WTC11 (cell line): ENCODE measurements around the gene TAF4.

Experiments used
- CREB1 ChIP-seq: sonication (generic); formaldehyde crosslinking; IDR thresholded peaks from 2 replicates; pipeline ENCODE4 v1.8.0; 2023; ENCODE audit warnings: mild to moderate bottlenecking, missing genetic modification reagents
- IRF2 ChIP-seq: sonication (generic); formaldehyde crosslinking; IDR thresholded peaks from 2 replicates; pipeline ENCODE4 v1.8.0; 2022; ENCODE audit warnings: low read depth, missing genetic modification reagents, borderline replicate concordance
- NR2C2 ChIP-seq: sonication (generic); formaldehyde crosslinking; IDR thresholded peaks from 2 replicates; pipeline ENCODE4 v1.8.0; 2022; ENCODE audit warnings: mild to moderate bottlenecking, missing genetic modification reagents
- TCF7 ChIP-seq: sonication (generic); formaldehyde crosslinking; IDR thresholded peaks from 2 replicates; pipeline ENCODE4 v1.8.0; 2022; ENCODE audit warnings: mild to moderate bottlenecking, low read depth, missing genetic modification reagents, moderate library complexity
- TF ChIP-seq, protein P1 (sequence below): fragments of 250-450 bp; sonication (Bioruptor Pico); IDR thresholded peaks from 2 replicates; pipeline ENCODE4 v1.9.0; 2021; ENCODE audit warnings: mild to moderate bottlenecking, borderline replicate concordance
- TF ChIP-seq, protein P2 (sequence below): sonication (generic); formaldehyde crosslinking; IDR thresholded peaks from 2 replicates; pipeline ENCODE4 v1.8.0; 2022; ENCODE audit warnings: mild to moderate bottlenecking, missing genetic modification reagents
- TF ChIP-seq, protein P3 (sequence below): fragments of 200-600 bp; IDR thresholded peaks from 2 replicates; pipeline ENCODE4 v1.8.0; 2022; ENCODE audit warnings: antibody characterized with exemption
- TF ChIP-seq, protein P4 (sequence below): sonication (generic); formaldehyde crosslinking; IDR thresholded peaks from 2 replicates; pipeline ENCODE4 v1.8.0; 2022; ENCODE audit warnings: mild to moderate bottlenecking, missing genetic modification reagents
- TF ChIP-seq, protein P5 (sequence below): fragments of 250-450 bp; sonication (Bioruptor Pico); IDR thresholded peaks from 2 replicates; pipeline ENCODE4 v1.9.0; 2021; ENCODE audit warnings: moderate library complexity, mild to moderate bottlenecking, inconsistent platforms, borderline replicate concordance
- TF ChIP-seq, protein P6 (sequence below): sonication (generic); formaldehyde crosslinking; IDR thresholded peaks from 2 replicates; pipeline ENCODE4 v1.8.1; 2023; ENCODE audit warnings: mild to moderate bottlenecking, missing genetic modification reagents
- TF ChIP-seq, protein P7 (sequence below): sonication (generic); formaldehyde crosslinking; IDR thresholded peaks from 2 replicates; pipeline ENCODE4 v1.8.1; 2022; ENCODE audit warnings: mild to moderate bottlenecking, missing genetic modification reagents, moderate library complexity, borderline replicate concordance
- TF ChIP-seq, protein P8 (sequence below): sonication (generic); formaldehyde crosslinking; IDR thresholded peaks from 2 replicates; pipeline ENCODE4 v1.8.1; 2023; ENCODE audit warnings: mild to moderate bottlenecking, missing genetic modification reagents, moderate library complexity

DNA sequence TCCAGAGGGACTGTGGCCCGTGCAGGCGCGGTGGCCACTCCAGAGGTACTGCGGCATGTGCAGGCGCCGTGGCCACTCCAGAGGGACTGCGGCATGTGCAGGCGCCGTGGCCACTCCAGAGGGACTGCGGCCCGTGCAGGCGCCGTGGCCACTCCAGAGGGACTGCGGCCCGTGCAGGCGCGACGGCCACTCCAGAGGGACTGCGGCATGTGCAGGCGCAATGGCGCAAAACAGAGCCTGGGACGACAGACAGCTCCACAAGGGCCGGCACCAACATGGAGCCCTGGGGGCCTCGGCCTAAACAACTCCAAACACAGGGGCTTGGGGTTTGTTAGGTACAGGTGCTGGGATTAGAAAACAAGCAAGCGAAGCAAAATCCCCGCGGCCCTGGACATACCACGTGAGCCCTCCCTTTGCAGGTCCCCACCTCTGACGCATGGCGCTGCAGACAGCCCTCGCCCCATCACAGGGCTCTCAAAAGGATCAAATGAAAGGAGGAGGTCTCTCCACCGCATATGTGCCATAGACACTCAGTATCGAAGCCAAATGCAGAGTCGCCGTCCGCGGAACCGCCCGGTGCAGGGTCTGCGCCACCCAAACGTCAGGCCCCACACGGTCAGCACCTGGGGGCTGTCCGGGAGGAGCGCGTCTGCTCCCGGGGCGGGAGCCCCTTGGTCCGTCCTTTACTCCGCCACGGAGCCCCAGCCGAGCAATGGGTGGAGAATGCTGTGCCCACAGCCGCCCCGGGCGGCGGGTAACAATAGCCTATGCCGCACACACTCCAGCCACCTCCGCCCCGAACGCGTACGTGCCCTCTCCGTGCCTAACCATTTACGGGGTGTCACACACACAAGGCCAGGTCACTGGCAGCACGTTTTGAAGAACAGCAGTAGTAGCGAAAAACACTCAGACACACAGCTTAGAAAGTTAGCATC is 85.7 kb downstream of the TAF4 start:
- TF ChIP-seq, protein P1, sequence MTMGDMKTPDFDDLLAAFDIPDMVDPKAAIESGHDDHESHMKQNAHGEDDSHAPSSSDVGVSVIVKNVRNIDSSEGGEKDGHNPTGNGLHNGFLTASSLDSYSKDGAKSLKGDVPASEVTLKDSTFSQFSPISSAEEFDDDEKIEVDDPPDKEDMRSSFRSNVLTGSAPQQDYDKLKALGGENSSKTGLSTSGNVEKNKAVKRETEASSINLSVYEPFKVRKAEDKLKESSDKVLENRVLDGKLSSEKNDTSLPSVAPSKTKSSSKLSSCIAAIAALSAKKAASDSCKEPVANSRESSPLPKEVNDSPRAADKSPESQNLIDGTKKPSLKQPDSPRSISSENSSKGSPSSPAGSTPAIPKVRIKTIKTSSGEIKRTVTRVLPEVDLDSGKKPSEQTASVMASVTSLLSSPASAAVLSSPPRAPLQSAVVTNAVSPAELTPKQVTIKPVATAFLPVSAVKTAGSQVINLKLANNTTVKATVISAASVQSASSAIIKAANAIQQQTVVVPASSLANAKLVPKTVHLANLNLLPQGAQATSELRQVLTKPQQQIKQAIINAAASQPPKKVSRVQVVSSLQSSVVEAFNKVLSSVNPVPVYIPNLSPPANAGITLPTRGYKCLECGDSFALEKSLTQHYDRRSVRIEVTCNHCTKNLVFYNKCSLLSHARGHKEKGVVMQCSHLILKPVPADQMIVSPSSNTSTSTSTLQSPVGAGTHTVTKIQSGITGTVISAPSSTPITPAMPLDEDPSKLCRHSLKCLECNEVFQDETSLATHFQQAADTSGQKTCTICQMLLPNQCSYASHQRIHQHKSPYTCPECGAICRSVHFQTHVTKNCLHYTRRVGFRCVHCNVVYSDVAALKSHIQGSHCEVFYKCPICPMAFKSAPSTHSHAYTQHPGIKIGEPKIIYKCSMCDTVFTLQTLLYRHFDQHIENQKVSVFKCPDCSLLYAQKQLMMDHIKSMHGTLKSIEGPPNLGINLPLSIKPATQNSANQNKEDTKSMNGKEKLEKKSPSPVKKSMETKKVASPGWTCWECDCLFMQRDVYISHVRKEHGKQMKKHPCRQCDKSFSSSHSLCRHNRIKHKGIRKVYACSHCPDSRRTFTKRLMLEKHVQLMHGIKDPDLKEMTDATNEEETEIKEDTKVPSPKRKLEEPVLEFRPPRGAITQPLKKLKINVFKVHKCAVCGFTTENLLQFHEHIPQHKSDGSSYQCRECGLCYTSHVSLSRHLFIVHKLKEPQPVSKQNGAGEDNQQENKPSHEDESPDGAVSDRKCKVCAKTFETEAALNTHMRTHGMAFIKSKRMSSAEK (CRISPR knock-in tag) = no peak
- TF ChIP-seq, protein P2, sequence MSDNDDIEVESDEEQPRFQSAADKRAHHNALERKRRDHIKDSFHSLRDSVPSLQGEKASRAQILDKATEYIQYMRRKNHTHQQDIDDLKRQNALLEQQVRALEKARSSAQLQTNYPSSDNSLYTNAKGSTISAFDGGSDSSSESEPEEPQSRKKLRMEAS (CRISPR knock-in tag) = no peak
- TF ChIP-seq, protein P3, sequence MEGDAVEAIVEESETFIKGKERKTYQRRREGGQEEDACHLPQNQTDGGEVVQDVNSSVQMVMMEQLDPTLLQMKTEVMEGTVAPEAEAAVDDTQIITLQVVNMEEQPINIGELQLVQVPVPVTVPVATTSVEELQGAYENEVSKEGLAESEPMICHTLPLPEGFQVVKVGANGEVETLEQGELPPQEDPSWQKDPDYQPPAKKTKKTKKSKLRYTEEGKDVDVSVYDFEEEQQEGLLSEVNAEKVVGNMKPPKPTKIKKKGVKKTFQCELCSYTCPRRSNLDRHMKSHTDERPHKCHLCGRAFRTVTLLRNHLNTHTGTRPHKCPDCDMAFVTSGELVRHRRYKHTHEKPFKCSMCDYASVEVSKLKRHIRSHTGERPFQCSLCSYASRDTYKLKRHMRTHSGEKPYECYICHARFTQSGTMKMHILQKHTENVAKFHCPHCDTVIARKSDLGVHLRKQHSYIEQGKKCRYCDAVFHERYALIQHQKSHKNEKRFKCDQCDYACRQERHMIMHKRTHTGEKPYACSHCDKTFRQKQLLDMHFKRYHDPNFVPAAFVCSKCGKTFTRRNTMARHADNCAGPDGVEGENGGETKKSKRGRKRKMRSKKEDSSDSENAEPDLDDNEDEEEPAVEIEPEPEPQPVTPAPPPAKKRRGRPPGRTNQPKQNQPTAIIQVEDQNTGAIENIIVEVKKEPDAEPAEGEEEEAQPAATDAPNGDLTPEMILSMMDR = no peak
- TF ChIP-seq TCF7 (CRISPR knock-in tag) (no peak), CREB1 (CRISPR knock-in tag) (no peak), NR2C2 (CRISPR knock-in tag) (no peak), IRF2 (no peak)
- TF ChIP-seq, protein P4, sequence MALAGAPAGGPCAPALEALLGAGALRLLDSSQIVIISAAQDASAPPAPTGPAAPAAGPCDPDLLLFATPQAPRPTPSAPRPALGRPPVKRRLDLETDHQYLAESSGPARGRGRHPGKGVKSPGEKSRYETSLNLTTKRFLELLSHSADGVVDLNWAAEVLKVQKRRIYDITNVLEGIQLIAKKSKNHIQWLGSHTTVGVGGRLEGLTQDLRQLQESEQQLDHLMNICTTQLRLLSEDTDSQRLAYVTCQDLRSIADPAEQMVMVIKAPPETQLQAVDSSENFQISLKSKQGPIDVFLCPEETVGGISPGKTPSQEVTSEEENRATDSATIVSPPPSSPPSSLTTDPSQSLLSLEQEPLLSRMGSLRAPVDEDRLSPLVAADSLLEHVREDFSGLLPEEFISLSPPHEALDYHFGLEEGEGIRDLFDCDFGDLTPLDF (CRISPR knock-in tag) = no peak
- TF ChIP-seq, protein P5, sequence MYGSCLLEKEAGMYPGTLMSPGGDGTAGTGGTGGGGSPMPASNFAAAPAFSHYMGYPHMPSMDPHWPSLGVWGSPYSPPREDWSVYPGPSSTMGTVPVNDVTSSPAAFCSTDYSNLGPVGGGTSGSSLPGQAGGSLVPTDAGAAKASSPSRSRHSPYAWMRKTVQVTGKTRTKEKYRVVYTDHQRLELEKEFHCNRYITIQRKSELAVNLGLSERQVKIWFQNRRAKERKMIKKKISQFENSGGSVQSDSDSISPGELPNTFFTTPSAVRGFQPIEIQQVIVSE = no peak
- TF ChIP-seq, protein P6, sequence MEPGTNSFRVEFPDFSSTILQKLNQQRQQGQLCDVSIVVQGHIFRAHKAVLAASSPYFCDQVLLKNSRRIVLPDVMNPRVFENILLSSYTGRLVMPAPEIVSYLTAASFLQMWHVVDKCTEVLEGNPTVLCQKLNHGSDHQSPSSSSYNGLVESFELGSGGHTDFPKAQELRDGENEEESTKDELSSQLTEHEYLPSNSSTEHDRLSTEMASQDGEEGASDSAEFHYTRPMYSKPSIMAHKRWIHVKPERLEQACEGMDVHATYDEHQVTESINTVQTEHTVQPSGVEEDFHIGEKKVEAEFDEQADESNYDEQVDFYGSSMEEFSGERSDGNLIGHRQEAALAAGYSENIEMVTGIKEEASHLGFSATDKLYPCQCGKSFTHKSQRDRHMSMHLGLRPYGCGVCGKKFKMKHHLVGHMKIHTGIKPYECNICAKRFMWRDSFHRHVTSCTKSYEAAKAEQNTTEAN = no peak
- TF ChIP-seq, protein P7, sequence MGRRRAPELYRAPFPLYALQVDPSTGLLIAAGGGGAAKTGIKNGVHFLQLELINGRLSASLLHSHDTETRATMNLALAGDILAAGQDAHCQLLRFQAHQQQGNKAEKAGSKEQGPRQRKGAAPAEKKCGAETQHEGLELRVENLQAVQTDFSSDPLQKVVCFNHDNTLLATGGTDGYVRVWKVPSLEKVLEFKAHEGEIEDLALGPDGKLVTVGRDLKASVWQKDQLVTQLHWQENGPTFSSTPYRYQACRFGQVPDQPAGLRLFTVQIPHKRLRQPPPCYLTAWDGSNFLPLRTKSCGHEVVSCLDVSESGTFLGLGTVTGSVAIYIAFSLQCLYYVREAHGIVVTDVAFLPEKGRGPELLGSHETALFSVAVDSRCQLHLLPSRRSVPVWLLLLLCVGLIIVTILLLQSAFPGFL (CRISPR knock-in tag) = no peak
- TF ChIP-seq, protein P8, sequence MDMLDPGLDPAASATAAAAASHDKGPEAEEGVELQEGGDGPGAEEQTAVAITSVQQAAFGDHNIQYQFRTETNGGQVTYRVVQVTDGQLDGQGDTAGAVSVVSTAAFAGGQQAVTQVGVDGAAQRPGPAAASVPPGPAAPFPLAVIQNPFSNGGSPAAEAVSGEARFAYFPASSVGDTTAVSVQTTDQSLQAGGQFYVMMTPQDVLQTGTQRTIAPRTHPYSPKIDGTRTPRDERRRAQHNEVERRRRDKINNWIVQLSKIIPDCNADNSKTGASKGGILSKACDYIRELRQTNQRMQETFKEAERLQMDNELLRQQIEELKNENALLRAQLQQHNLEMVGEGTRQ (CRISPR knock-in tag) = no peak
